HG03575 (cell line): ENCODE results near the gene MTUS2.

Experiments
- ATAC-seq: cut with Tn5 transposase; IDR thresholded peaks from one replicate; pipeline ENCODE4 v1.9.1; 2021; ENCODE audit not compliant: unreplicated experiment, insufficient number of reproducible peaks, low FRiP score; ENCODE audit errors: extremely low read depth

MTUS2 gene

DNA sequence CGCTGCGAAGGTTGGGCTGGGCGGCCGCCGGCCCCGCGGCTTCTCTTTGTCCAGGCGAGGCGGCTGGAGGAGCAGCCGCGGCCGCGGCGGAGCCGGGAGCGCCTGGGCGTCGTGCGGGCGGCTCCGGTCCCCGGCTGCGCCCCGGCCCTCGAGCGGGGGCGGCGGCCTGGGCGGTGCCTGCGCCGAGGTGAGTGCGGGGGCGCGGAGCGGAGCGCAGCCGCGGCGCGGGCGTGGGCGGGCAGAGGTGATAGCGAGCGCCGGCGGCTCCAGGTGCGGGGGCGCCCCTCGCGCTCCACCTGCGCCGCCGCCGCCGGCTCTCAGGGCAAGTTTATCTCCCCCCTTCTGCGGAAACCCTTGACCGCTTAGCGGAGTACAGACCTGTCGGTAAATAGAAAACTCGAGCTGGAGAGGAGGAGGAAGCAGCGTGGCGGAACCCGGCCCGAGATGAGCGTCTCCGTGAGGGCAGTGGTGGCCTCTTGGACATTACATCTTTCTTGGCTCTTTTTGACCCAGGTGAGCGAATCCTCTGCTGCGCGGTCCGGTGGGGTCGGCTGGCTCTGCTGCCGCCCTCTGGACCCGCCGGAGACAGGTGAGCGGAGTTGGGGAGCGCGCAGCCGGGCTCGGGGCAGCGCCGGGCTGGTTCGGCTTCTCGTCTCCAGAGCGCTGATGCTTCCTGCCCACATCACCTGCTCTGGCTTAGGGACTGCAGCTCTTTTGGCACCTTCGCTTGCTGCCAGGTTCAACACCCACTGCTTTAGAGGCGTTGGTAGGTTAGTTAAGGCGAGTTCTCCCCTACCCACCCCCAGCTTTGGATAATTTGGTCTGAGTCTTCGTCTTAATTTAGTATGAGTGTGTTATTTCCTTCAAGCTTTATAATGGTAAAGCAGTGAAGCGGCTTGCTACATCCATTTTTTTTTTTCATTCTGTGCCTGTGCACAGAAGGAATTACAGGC, at the start of gene MTUS2:
TSS of gene MTUS2 (plus strand) at position 241 of the 953 bp plus-strand sequence.
- no peak for ATAC-seq

- ATAC-seq = no peak
Measured at GRCh38 chr13:28778308-28779215, 41.6 kb upstream of the MTUS2 start.

GRCh38 chr13:28792992-28793391, 27.1 kb upstream of the MTUS2 start:
- ATAC-seq = no peak

GRCh38 chr13:28794396-28794795, 25.7 kb upstream of the MTUS2 start:
- ATAC-seq = no peak

GRCh38 chr13:28796938-28797257, 23.2 kb upstream of the MTUS2 start:
- no peak for ATAC-seq

DNA sequence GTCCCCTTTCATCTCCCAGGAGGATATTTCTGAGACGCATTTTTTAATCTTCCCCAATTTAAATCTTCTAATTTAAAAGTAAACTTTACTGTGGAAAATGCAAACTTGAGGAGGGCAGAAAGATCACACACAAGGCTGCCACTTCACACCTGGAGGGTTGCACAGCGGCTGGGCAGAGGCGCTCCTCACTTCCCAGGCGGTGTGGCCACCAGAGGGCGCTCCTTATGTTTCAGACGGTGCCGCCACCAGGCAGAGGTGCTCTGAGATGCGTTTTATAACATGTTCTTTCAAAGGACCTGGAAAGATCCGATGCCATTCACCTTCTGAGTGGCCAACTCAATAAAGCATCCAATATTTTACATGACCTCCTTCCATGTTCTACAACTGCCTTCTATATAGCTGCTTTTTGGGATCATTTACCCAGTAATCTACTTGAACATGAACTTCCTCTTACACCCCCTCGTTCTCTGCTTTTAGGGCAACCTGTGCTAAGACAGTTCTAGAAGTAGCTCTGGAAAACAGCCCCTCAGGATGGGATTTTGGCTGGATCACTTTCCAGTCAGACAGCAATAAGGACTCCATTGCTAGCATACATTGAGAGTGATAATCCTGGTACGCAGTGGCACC, 14.8 kb upstream of the MTUS2 start:
- ATAC-seq = no peak

DNA sequence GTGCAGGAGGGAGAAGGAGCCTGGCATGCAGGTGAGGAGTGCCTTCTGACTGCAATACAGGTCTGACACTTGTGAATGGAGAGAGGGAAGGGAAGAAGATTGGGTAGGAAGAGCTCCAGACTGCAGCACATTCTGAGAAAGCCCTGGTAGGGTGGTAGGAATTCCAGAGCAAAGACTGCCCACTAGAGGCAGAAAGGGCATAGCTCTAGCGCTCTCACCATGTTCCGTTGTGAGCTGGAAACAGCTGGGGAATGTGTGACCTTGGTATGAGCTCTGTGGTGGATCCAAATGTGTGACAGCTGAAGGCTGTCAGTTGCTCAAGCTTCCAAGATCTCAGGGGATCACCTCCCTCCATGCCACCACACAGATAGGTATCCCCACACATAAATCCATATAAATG, 2.9 kb upstream of the MTUS2 start:
- no peak for ATAC-seq

- ATAC-seq = no peak
Measured at GRCh38 chr13:28819046-28819730, 951 bp upstream of the MTUS2 start.

GRCh38 chr13:28819735-28820098, 422 bp upstream of the MTUS2 start:
- ATAC-seq = no peak

DNA sequence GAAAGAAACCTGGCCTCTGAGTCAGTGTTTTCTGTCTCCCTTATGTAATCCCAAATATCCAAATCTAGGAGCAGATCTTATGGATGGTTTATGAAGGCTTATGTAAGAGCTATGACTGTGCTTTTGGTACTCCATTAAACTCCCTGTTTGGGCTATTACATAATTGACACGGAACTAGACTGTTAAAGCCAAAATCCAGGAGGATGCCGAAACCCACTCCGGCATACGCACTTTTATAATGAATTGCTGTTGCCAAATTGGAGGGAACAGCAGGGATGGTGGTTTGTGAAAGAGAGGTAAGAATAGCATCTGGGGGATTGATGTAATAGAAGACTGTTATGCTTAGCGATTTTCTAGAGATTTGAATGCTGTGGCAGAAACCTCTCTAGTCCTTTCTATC, 2.0 kb downstream of the MTUS2 start:
- no peak for ATAC-seq

GRCh38 chr13:28822801-28823200, 2.7 kb downstream of the MTUS2 start:
- no peak for ATAC-seq

- no peak for ATAC-seq
Measured at GRCh38 chr13:28825379-28825778, 5.2 kb downstream of the MTUS2 start.

GRCh38 chr13:28826368-28826767, 6.2 kb downstream of the MTUS2 start:
- ATAC-seq = no peak

- ATAC-seq = no peak
Measured at GRCh38 chr13:28830580-28830979, 10.4 kb downstream of the MTUS2 start.

GRCh38 chr13:28831117-28831516, 11.0 kb downstream of the MTUS2 start:
- no peak for ATAC-seq

DNA sequence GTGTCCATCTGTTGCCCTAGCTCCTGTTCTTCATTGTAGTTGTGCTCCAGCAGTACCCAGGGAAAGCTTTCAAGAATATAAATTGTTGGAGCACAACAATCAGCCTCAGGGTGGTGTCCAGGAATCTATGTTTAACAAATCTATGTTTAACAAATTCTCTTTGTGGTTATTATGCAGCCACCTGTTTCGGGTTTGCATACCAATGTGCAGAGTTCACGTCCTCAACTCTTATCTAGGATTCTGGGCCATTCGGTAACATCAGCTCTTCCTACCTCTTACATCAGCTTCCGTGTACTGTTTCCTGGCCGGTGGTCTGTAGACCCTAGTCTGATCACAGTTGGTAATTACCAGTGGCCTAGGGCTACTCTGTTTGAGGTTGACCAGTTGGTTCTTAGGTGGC, 17.0 kb downstream of the MTUS2 start:
- no peak for ATAC-seq

DNA sequence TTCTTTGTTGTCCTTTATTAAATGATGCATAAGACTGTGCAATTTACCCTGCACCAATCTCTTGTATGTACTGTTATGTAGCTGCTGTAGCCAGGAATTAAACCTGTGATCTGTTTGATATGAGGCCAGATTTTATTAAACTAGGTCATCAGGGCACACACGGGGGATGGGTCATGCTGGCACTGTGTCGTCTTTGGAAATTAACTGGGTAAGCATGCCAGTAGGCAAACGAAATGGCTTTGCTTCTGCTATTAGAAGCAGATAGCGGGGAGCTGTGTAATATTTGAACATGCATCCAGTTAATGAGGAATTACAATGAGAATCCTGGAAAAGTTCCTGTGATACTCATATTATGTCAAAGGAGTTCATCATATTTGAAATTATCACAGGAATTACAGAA, 23.5 kb downstream of the MTUS2 start:
- ATAC-seq = no peak

GRCh38 chr13:28849441-28849840, 29.3 kb downstream of the MTUS2 start:
- ATAC-seq = no peak

GRCh38 chr13:28850226-28850625, 30.1 kb downstream of the MTUS2 start:
- no peak for ATAC-seq
